RPMI8226 (cell line): ENCODE data around the gene TUBA1A.
A peak's percentile ranks its signal among the peaks of the same experiment; 100 is the strongest.
"Not testable (repeated sequence)": the region's sequence is repeated elsewhere in the genome, so short reads cannot be mapped to it uniquely, and the experiment has no call there.

Experiments used
- DNase-seq: peaks from one replicate; pipeline ENCODE4 v3.0.0-alpha.2; 2015

Gene TUBA1A

GRCh38 chr12:49200919-49201594, 12.2 kb upstream of the TUBA1A start:
- DNase-seq, result peak; percentile 35

- DNase-seq, result no peak
These were observed 9.7 kb upstream of the TUBA1A start for GRCh38 chr12:49198431-49199155.

GRCh38 chr12:49197256-49197655, 8.4 kb upstream of the TUBA1A start:
- DNase-seq, result no peak

- DNase-seq, result peak; percentile 67
These were observed 6.9 kb upstream of the TUBA1A start for GRCh38 chr12:49195736-49196135.

GRCh38 chr12:49193746-49194145, 4.9 kb upstream of the TUBA1A start:
- not testable (repeated sequence) for DNase-seq

GRCh38 chr12:49191498-49191897, 2.6 kb upstream of the TUBA1A start:
- not testable (repeated sequence) for DNase-seq

GRCh38 chr12:49190974-49191373, 2.1 kb upstream of the TUBA1A start:
- DNase-seq, result no peak

GRCh38 chr12:49189731-49190716, 1.1 kb upstream of the TUBA1A start:
- no peak for DNase-seq

GRCh38 chr12:49188201-49188915, 522 bp downstream of the TUBA1A start:
- peak; percentile 62 for DNase-seq

GRCh38 chr12:49187184-49187583, 1.7 kb downstream of the TUBA1A start:
- DNase-seq, result no peak

GRCh38 chr12:49186307-49186706, 2.6 kb downstream of the TUBA1A start:
- DNase-seq, result not testable (repeated sequence)

- not testable (repeated sequence) for DNase-seq
These were observed 4.2 kb downstream of the TUBA1A start for GRCh38 chr12:49184697-49185096.

GRCh38 chr12:49183214-49183950, 5.5 kb downstream of the TUBA1A start:
- DNase-seq, result not testable (repeated sequence)

- no peak for DNase-seq
These were observed 14.7 kb downstream of the TUBA1A start for GRCh38 chr12:49174218-49174617.

GRCh38 chr12:49170924-49171323, 18.0 kb downstream of the TUBA1A start:
- DNase-seq, result no peak

- DNase-seq, result no peak
These were observed 23.8 kb downstream of the TUBA1A start for GRCh38 chr12:49165114-49165513.

- DNase-seq, result not testable (repeated sequence)
These were observed 27.0 kb downstream of the TUBA1A start for GRCh38 chr12:49161901-49162300.

GRCh38 chr12:49161092-49161795, 27.6 kb downstream of the TUBA1A start:
- no peak for DNase-seq

- DNase-seq, result no peak
These were observed 28.5 kb downstream of the TUBA1A start for GRCh38 chr12:49160399-49160798.

- DNase-seq, result no peak
These were observed 34.7 kb downstream of the TUBA1A start for GRCh38 chr12:49154221-49154620.

- DNase-seq, result no peak
These were observed 41.5 kb downstream of the TUBA1A start for GRCh38 chr12:49147384-49147783.
